Urinary bladder (tissue), 4 donors: ENCODE data around the gene KIF13A. TPM values are rescaled to one million over a fixed set of nuclear protein-coding genes. Genes with fewer than 3 reads are reported as not detected.
"Not testable (repeated sequence)": the region's sequence is repeated elsewhere in the genome, so short reads cannot be mapped to it uniquely, and the experiment has no call there.

Experiments
- DNase-seq: peaks from one replicate; pipeline ENCODE4 v3.0.0-alpha.2; 2015; ENCODE audit errors: extremely low spot score
- H3K27ac ChIP-seq: one replicate; pipeline ENCODE4 v1.5.1; 2013; ENCODE audit warnings: low read depth, mild to moderate bottlenecking, moderate library complexity
- H3K36me3 ChIP-seq: one replicate; pipeline ENCODE4 v1.6.1; 2013; ENCODE audit warnings: mild to moderate bottlenecking, moderate library complexity; ENCODE audit not compliant: insufficient read depth
- H3K4me1 ChIP-seq: one replicate; pipeline ENCODE4 v1.6.1; 2013; ENCODE audit warnings: mild to moderate bottlenecking, moderate library complexity; ENCODE audit not compliant: insufficient read depth
- H3K4me3 ChIP-seq: one replicate; pipeline ENCODE4 v1.5.1; 2013; ENCODE audit warnings: low read depth, low read length
- WGBS: extraction: QIAGEN DNeasy Blood & Tissue Kit; methylation state at CpG from one replicate; pipeline ENCODE4 v1.1.7; 2013; 5-methylcytosine and 5-hydroxymethylcytosine counted together
- polyA plus RNA-seq: library from polyadenylated mRNA; stranded (reverse); fragments of 200-250 nt; gene quantifications from one replicate; pipeline ENCODE4 v1.2.3, GENCODE V29; 2013
- total RNA-seq: library from RNA; depleted of rRNA; stranded (reverse); fragments of >200 nt; gene quantifications from one replicate; pipeline ENCODE4 v1.2.3, GENCODE V29; 2014
- donor health status: healthy with polysubstance abuse.
- donor health status: healthy.

Gene KIF13A
- total and polyA plus RNA-seq, 2 donors: 41.1 to 64.7 TPM

- no peak overlapping the region for H3K27ac ChIP-seq
- peaks cover 5% of the 10 kb centered on the region for H3K36me3 ChIP-seq
- WGBS: 90% methylated on average over 2 of the region's 2 CpGs
- no peaks in the 10 kb centered on the region for H3K4me1 ChIP-seq
- no peak overlapping the region for H3K4me3 ChIP-seq
- no peak for DNase-seq
Observed at GRCh38 chr6:17798477-17799154, 188.8 kb downstream of the KIF13A start.

- H3K27ac ChIP-seq: no peak overlapping the region
- no peaks in the 10 kb centered on the region for H3K36me3 ChIP-seq
- H3K4me1 ChIP-seq: no peaks in the 10 kb centered on the region
- no peak overlapping the region for H3K4me3 ChIP-seq
- DNase-seq: no peak
Observed at GRCh38 chr6:17790489-17790888, 196.9 kb downstream of the KIF13A start.

GRCh38 chr6:17785094-17785787 lies 202.2 kb downstream of the KIF13A start:
- no peak overlapping the region for H3K4me3 ChIP-seq
- no peaks in the 10 kb centered on the region for H3K4me1 ChIP-seq
- DNase-seq: no peak
- H3K36me3 ChIP-seq: peaks cover 4% of the 10 kb centered on the region
- no peak overlapping the region for H3K27ac ChIP-seq
- WGBS: 92% methylated on average over 7 of the region's 7 CpGs

GRCh38 chr6:17780061-17780460 lies 207.4 kb downstream of the KIF13A start:
- DNase-seq: no peak
- peaks cover 9% of the 10 kb centered on the region for H3K36me3 ChIP-seq
- H3K4me3 ChIP-seq: no peak overlapping the region
- WGBS: 69% methylated on average over 2 of the region's 2 CpGs
- H3K27ac ChIP-seq: no peak overlapping the region
- H3K4me1 ChIP-seq: no peaks in the 10 kb centered on the region

- peaks cover 4% of the 10 kb centered on the region for H3K36me3 ChIP-seq
- WGBS: 87% methylated on average over 3 of the region's 3 CpGs
- DNase-seq: no peak
Observed at GRCh38 chr6:17771609-17772008, 215.8 kb downstream of the KIF13A start.

GRCh38 chr6:17768881-17769280 lies 218.6 kb downstream of the KIF13A start:
- peaks cover 6% of the 10 kb centered on the region for H3K36me3 ChIP-seq
- H3K4me1 ChIP-seq: no peaks in the 10 kb centered on the region
- H3K27ac ChIP-seq: no peak overlapping the region
- H3K4me3 ChIP-seq: no peak overlapping the region
- WGBS: 89% methylated on average over 1 of the region's 1 CpG
- no peak for DNase-seq

More at GRCh38 chr6:17771609-17772008, 215.8 kb downstream of the KIF13A start:
- Histone ChIP-seq H3K4me3 (no peak overlapping the region), H3K27ac (no peak overlapping the region), H3K4me1 (no peaks in the 10 kb centered on the region)

- no peak for DNase-seq
- no peaks in the 10 kb centered on the region for H3K4me1 ChIP-seq
- 75% methylated on average over 3 of the region's 3 CpGs for WGBS
- no peak overlapping the region for H3K4me3 ChIP-seq
- H3K36me3 ChIP-seq: peaks cover 7% of the 10 kb centered on the region
- H3K27ac ChIP-seq: no peak overlapping the region
Observed at GRCh38 chr6:17768388-17768787, 219.0 kb downstream of the KIF13A start.

- Histone ChIP-seq H3K4me1 (no peaks in the 10 kb centered on the region), H3K36me3 (peaks cover 12% of the 10 kb centered on the region), H3K27ac (no peak overlapping the region), H3K4me3 (no peak overlapping the region)
- no peak for DNase-seq
- 87% methylated on average over 2 of the region's 2 CpGs for WGBS
Observed at GRCh38 chr6:17762651-17763050, 224.8 kb downstream of the KIF13A start.

GRCh38 chr6:17758119-17758518 lies 229.3 kb downstream of the KIF13A start:
- no peak overlapping the region for H3K4me3 ChIP-seq
- 74% methylated on average over 6 of the region's 6 CpGs for WGBS
- H3K4me1 ChIP-seq: no peaks in the 10 kb centered on the region
- H3K27ac ChIP-seq: no peak overlapping the region
- peaks cover 6% of the 10 kb centered on the region for H3K36me3 ChIP-seq
- DNase-seq: no peak

- H3K4me3 ChIP-seq: no peak overlapping the region
- H3K27ac ChIP-seq: no peak overlapping the region
- no peak for DNase-seq
- 68% methylated on average over 3 of the region's 3 CpGs for WGBS
- no peaks in the 10 kb centered on the region for H3K4me1 ChIP-seq
- H3K36me3 ChIP-seq: peaks cover 2% of the 10 kb centered on the region
Observed at GRCh38 chr6:17754254-17754653, 233.2 kb downstream of the KIF13A start.

GRCh38 chr6:17745324-17745723 lies 242.1 kb downstream of the KIF13A start:
- H3K4me3 ChIP-seq, DNase-seq, H3K27ac ChIP-seq, H3K36me3 ChIP-seq, H3K4me1 ChIP-seq: not testable (repeated sequence)
- 97% methylated on average over 35 of the region's 35 CpGs for WGBS

- H3K4me3 ChIP-seq, H3K4me1 ChIP-seq, DNase-seq, H3K27ac ChIP-seq, H3K36me3 ChIP-seq: not testable (repeated sequence)
- whole genome bisulfite sequencing: 93% methylated on average over 13 of the region's 13 CpGs
Observed at GRCh38 chr6:17744757-17745308, 242.6 kb downstream of the KIF13A start.

GRCh38 chr6:17744019-17744756 lies 243.2 kb downstream of the KIF13A start:
- 65% methylated on average over 11 of the region's 11 CpGs for WGBS
- Histone ChIP-seq H3K27ac (no peak overlapping the region), H3K4me3 (no peak overlapping the region), H3K36me3 (no peaks in the 10 kb centered on the region), H3K4me1 (no peaks in the 10 kb centered on the region)
- DNase-seq: no peak
